ENCODE measurements around the gene BBX. TPM values are rescaled to one million over a fixed set of nuclear protein-coding genes. Genes with fewer than 3 reads are reported as not detected.

The BBX gene
- total and polyA plus RNA-seq, 2 experiments from 2014 or later: 52.4 to 60.8 TPM

DNA sequence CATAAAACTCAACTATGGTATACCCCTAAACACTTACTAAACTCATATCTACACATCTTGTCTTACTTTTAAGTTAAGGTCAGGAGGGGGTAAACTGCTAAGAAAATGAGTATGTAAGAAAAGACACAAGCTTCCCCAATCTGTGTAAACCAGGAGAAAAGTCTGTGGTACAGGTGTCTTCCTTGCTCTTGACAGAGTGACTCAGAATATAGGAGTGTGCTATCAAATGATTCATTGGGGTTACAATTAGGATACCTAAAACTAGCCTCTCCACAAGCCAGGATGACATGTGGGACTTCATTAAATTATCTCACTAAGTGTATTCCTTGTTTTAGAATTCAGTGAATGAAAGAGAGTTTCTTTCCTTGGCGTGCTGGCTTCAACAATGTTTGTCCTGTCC, 274.8 kb downstream of the BBX start:
- H3K36me3 ChIP-seq (ENCODE audit: low read depth): peaks cover 18% of the 10 kb centered on the region
- H2AFZ ChIP-seq: no peak overlapping the region
- H3K4me1 ChIP-seq (ENCODE audit: insufficient read depth): peaks cover 18% of the 10 kb centered on the region
- in situ Hi-C loops (cut with MboI): no loop called here
- TF ChIP-seq EZH2phosphoT487 (IDR thresholded peaks at IDR 0.05; ENCODE audit: insufficient read depth, low read depth) (no peak), EZH2 (IDR thresholded peaks at IDR 0.05; ENCODE audit: insufficient read depth, poor library complexity, severe bottlenecking) (no peak)
- WGBS, 2 experiments (ENCODE audit: low coverage in 1 of 2, low lambda C conversion rate in 2 of 2, missing lambda C conversion rate in 2 of 2): 100% methylated on average over 1 of the region's 1 CpG
- H3K79me2 ChIP-seq (ENCODE audit: insufficient read depth): no peaks in the 10 kb centered on the region
- peak; percentile 5 for DNase-seq
- no peak overlapping the region for H3K9ac ChIP-seq
- H3K9me3 ChIP-seq (ENCODE audit: low read depth): no peaks in the 10 kb centered on the region
- H3F3A ChIP-seq (ENCODE audit: insufficient read depth): peaks cover 11% of the 10 kb centered on the region; the same call in 1 of the 2 replicates
- H3K4me2 ChIP-seq (ENCODE audit: unreplicated experiment): no peak overlapping the region
- H3K4me3 ChIP-seq: no peak overlapping the region
- H3K27ac ChIP-seq: no peak overlapping the region
- H4K20me1 ChIP-seq (ENCODE audit: insufficient read depth): no peaks in the 10 kb centered on the region
- H3K27me3 ChIP-seq (replicated peaks; ENCODE audit: insufficient read depth): no peaks in the 10 kb centered on the region
- H3K9me2 ChIP-seq (ENCODE audit: insufficient read depth): no peaks in the 10 kb centered on the region

DNA sequence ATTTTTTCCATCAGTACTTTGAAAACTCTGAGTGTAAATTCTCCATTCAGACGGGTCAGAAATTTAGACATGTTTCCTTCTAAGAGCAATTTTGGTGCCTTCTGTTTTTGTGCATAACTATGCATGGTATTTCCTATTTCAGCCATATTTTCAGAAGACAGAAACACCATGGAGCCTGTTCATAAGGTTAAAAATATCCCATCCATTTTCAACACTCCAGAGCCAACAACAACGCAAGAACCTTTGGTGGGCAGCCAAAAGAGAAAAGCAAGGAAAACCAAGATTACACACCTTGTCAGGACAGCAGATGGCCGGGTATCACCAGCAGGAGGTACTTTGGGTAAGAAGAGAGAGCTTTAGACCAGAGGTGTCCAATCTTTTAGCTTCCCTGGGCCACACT, 275.6 kb downstream of the BBX start:
- Histone ChIP-seq H3K9me3 (ENCODE audit: low read depth) (no peaks in the 10 kb centered on the region), H3K4me2 (ENCODE audit: unreplicated experiment) (peak overlapping the region; percentile 43), H4K20me1 (ENCODE audit: insufficient read depth) (no peaks in the 10 kb centered on the region), H2AFZ (no peak overlapping the region), H3K9ac (no peak overlapping the region), H3K9me2 (ENCODE audit: insufficient read depth) (no peaks in the 10 kb centered on the region), H3K79me2 (ENCODE audit: insufficient read depth) (no peaks in the 10 kb centered on the region), H3K36me3 (ENCODE audit: low read depth) (peaks cover 25% of the 10 kb centered on the region), H3K27ac (no peak overlapping the region), H3K4me3 (no peak overlapping the region), H3K27me3 (replicated peaks; ENCODE audit: insufficient read depth) (no peaks in the 10 kb centered on the region), H3K4me1 (ENCODE audit: insufficient read depth) (peaks cover 18% of the 10 kb centered on the region), H3F3A (ENCODE audit: insufficient read depth) (peaks cover 11% of the 10 kb centered on the region; the same call in 1 of the 2 replicates)
- WGBS, 2 experiments (ENCODE audit: low coverage in 1 of 2, low lambda C conversion rate in 2 of 2, missing lambda C conversion rate in 2 of 2): 69 to 70% methylated on average over 3 of the region's 3 CpGs
- DNase-seq: peak; percentile 17
- TF ChIP-seq EZH2 (IDR thresholded peaks at IDR 0.05; ENCODE audit: insufficient read depth, poor library complexity, severe bottlenecking) (no peak), EZH2phosphoT487 (IDR thresholded peaks at IDR 0.05; ENCODE audit: insufficient read depth, low read depth) (no peak)
- in situ Hi-C loops (cut with MboI): no loop called here

DNA sequence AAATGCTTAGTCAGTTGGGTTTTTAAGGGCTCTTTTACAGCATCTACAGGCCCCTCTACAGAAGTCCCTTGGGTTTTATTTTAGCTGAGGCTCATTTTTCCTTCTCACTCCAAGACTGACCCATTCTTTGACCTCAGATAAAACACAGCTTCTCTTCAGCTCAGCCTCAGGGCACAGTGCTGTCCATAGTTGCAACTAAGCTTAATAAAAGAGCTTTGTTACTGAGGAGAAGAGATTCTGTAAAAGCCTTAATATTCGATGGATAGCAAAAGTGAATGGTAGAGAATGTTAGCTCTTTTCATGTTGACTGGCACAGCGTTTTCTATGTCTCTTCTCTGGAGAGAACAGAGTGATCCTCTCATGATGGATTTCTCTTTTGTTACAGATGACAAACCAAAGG, 277.9 kb downstream of the BBX start:
- no peak for TF ChIP-seq EZH2 (IDR thresholded peaks at IDR 0.05; ENCODE audit: insufficient read depth, poor library complexity, severe bottlenecking)
- TF ChIP-seq EZH2phosphoT487 (IDR thresholded peaks at IDR 0.05; ENCODE audit: insufficient read depth, low read depth): no peak
- Histone ChIP-seq H3K36me3 (ENCODE audit: low read depth) (peaks cover 30% of the 10 kb centered on the region), H3K79me2 (ENCODE audit: insufficient read depth) (no peaks in the 10 kb centered on the region)

DNA sequence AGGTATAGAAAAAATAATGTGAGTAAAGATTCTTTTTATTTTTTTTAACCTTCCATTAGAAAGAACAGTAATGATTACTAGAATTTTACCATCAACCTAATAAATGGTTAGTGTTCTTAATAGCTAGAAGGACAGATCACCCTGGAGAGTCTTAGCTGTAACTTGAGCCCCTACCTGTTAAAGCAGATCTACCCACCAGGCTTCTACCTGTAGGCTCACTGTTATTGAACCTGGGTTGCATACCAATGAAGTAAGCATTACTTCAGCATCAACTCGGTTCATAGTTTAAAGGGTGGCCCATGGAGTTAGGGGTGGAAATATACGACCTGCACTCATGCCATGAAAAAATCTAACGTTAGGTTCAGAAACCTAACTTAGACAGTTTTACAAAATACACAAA, 280.4 kb downstream of the BBX start:
- Histone ChIP-seq H3K4me2 (ENCODE audit: unreplicated experiment) (no peak overlapping the region), H4K20me1 (ENCODE audit: insufficient read depth) (no peaks in the 10 kb centered on the region), H3K9me3 (ENCODE audit: low read depth) (no peaks in the 10 kb centered on the region), H3K79me2 (ENCODE audit: insufficient read depth) (no peaks in the 10 kb centered on the region), H3F3A (ENCODE audit: insufficient read depth) (peaks cover 3% of the 10 kb centered on the region; the same call in 1 of the 2 replicates), H3K9ac (no peak overlapping the region), H3K27me3 (replicated peaks; ENCODE audit: insufficient read depth) (no peaks in the 10 kb centered on the region), H2AFZ (no peak overlapping the region), H3K9me2 (ENCODE audit: insufficient read depth) (no peaks in the 10 kb centered on the region), H3K27ac (no peak overlapping the region), H3K4me3 (no peak overlapping the region), H3K36me3 (ENCODE audit: low read depth) (peaks cover 36% of the 10 kb centered on the region), H3K4me1 (ENCODE audit: insufficient read depth) (peaks cover 4% of the 10 kb centered on the region)
- TF ChIP-seq EZH2phosphoT487 (IDR thresholded peaks at IDR 0.05; ENCODE audit: insufficient read depth, low read depth) (no peak), EZH2 (IDR thresholded peaks at IDR 0.05; ENCODE audit: insufficient read depth, poor library complexity, severe bottlenecking) (no peak)
- WGBS, 2 experiments (ENCODE audit: low coverage in 1 of 2, low lambda C conversion rate in 2 of 2, missing lambda C conversion rate in 2 of 2): 77 to 80% methylated on average over 3 of the region's 3 CpGs
- in situ Hi-C loops (cut with MboI): no loop called here
- no peak for DNase-seq

More for the DNA sequence above, 277.9 kb downstream of the BBX start:
- H3K9ac ChIP-seq: no peak overlapping the region
- H3K4me2 ChIP-seq (ENCODE audit: unreplicated experiment): no peak overlapping the region
- no peak overlapping the region for H2AFZ ChIP-seq
- in situ Hi-C loops (cut with MboI): no loop called here
- peaks cover 11% of the 10 kb centered on the region; the same call in 1 of the 2 replicates for H3F3A ChIP-seq (ENCODE audit: insufficient read depth)
- H4K20me1 ChIP-seq (ENCODE audit: insufficient read depth): no peaks in the 10 kb centered on the region
- no peaks in the 10 kb centered on the region for H3K27me3 ChIP-seq (replicated peaks; ENCODE audit: insufficient read depth)
- no peak for DNase-seq
- WGBS, 2 experiments (ENCODE audit: low coverage in 1 of 2, low lambda C conversion rate in 2 of 2, missing lambda C conversion rate in 2 of 2): 97 to 99% methylated on average over 2 of the region's 2 CpGs
- peaks cover 18% of the 10 kb centered on the region for H3K4me1 ChIP-seq (ENCODE audit: insufficient read depth)
- no peaks in the 10 kb centered on the region for H3K9me3 ChIP-seq (ENCODE audit: low read depth)
- no peaks in the 10 kb centered on the region for H3K9me2 ChIP-seq (ENCODE audit: insufficient read depth)
- H3K27ac ChIP-seq: no peak overlapping the region
- no peak overlapping the region for H3K4me3 ChIP-seq

DNA sequence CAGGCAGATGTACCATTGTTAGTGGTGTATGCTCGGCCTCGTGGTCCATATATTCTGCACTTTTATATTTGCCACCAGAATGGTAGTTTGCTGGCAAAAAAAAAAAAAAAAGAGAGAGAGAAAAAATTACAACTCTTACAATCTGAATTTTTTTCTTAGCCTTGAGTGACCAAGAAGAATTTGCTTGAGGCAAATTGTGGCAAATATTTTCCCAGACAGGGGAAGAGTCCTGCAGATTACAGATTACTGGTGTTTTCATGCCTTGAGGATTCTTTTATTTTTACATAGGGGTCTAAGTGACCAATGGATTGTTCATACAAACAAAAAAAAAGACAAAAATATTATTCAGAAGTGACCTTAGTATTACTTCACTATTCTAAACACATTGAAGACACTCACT, 283.3 kb downstream of the BBX start:
- TF ChIP-seq EZH2phosphoT487 (IDR thresholded peaks at IDR 0.05; ENCODE audit: insufficient read depth, low read depth) (no peak), EZH2 (IDR thresholded peaks at IDR 0.05; ENCODE audit: insufficient read depth, poor library complexity, severe bottlenecking) (no peak)

More for the DNA sequence above, 283.3 kb downstream of the BBX start:
- no peaks in the 10 kb centered on the region for H3K27me3 ChIP-seq (replicated peaks; ENCODE audit: insufficient read depth)
- 100% methylated on average over 2 of the region's 2 CpGs for WGBS, 2 experiments (ENCODE audit: low coverage in 1 of 2, low lambda C conversion rate in 2 of 2, missing lambda C conversion rate in 2 of 2)
- H2AFZ ChIP-seq: no peak overlapping the region
- H3K27ac ChIP-seq: no peak overlapping the region
- in situ Hi-C loops (cut with MboI): no loop called here
- H3K9me2 ChIP-seq (ENCODE audit: insufficient read depth): no peaks in the 10 kb centered on the region
- H3F3A ChIP-seq (ENCODE audit: insufficient read depth): no peaks in the 10 kb centered on the region
- H3K36me3 ChIP-seq (ENCODE audit: low read depth): peaks cover 28% of the 10 kb centered on the region
- H4K20me1 ChIP-seq (ENCODE audit: insufficient read depth): no peaks in the 10 kb centered on the region
- H3K4me3 ChIP-seq: no peak overlapping the region
- H3K79me2 ChIP-seq (ENCODE audit: insufficient read depth): no peaks in the 10 kb centered on the region
- DNase-seq: no peak
- H3K4me2 ChIP-seq (ENCODE audit: unreplicated experiment): no peak overlapping the region
- H3K4me1 ChIP-seq (ENCODE audit: insufficient read depth): peaks cover 10% of the 10 kb centered on the region; the same call in 1 of the 2 replicates
- no peaks in the 10 kb centered on the region for H3K9me3 ChIP-seq (ENCODE audit: low read depth)
- no peak overlapping the region for H3K9ac ChIP-seq

All from GM23248 (cell line).